GM21360 (cell line): Measurements from ENCODE around the gene SLC24A3.

Source experiments
- ATAC-seq: cut with Tn5 transposase; IDR thresholded peaks from one replicate; pipeline ENCODE4 v1.9.1; 2021; ENCODE audit warnings: mild to moderate bottlenecking, moderate library complexity; ENCODE audit not compliant: unreplicated experiment

Gene SLC24A3

DNA sequence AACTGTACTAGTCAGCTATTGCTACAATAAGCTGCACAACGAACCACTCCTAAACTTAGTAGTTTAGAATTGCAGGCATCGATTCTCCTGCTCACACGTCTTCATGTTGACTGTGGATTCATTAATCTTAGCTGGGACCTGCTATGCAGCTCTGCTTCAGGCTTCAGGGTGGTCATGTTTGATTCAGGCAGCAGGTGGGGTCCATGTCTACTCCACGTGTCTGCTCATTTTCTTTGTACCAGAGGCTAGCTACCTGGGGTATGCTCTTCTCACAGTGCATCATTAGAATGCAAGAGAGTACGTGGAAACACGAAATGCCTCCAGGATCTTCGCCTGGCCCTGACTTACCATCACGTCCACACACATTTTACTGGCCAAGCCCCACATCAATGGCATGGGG is 481.1 kb downstream of the SLC24A3 start:
- no peak for ATAC-seq

DNA sequence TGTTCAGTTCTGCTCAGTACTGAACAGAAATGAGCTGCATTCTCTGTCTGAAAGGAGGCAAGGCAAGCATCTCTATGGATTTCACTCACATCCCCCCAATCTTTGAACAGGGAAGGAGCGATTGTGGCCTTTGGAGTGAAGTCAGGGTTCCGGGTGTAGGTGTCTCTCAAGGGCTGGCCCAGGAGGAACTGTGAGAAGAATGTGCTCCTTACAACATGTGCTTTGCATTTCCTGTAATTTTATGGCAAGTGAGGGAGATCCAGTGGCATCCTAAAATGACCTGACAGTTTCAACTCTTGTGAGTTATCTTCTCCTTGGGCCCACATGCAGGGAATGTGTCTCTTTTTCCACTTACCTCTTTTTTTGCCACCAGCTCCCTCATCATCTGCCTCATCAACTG is 482.6 kb downstream of the SLC24A3 start:
- no peak for ATAC-seq

DNA sequence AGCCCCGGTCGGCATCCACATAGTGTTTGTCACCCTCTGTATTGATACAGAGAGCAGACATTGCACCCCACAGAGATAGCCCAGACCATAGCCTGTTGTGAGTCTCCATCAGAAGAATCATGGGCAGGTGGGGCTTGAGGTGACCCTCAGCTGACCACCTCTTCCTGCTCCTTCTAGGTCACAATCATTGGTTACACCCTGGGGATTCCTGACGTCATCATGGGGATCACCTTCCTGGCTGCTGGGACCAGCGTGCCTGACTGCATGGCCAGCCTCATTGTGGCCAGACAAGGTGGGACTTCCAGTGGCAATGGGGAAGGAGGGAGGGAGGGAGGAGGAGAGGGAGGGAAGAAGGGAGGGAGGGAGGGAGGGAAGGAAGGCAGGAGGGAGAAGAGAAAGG is 484.2 kb downstream of the SLC24A3 start:
- no peak for ATAC-seq

DNA sequence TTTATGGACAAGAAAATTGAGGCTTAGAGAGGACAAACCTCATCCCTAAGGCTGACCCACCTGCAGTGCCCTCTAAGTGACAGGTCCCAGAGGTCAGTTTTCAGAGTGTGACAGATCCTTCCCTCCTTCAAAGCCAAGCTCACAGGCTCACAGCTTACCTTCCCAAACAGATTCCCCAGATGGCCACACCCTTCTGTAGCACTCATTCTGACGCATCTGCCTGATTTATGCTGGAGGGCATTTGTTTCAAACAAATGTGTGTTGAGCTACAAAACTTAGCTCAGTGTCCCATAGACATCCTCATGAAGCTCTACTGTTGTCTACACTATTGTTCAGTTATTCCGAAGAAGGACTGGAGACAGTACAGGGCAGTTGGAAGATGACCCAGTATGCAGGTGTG is 485.0 kb downstream of the SLC24A3 start:
- no peak for ATAC-seq

DNA sequence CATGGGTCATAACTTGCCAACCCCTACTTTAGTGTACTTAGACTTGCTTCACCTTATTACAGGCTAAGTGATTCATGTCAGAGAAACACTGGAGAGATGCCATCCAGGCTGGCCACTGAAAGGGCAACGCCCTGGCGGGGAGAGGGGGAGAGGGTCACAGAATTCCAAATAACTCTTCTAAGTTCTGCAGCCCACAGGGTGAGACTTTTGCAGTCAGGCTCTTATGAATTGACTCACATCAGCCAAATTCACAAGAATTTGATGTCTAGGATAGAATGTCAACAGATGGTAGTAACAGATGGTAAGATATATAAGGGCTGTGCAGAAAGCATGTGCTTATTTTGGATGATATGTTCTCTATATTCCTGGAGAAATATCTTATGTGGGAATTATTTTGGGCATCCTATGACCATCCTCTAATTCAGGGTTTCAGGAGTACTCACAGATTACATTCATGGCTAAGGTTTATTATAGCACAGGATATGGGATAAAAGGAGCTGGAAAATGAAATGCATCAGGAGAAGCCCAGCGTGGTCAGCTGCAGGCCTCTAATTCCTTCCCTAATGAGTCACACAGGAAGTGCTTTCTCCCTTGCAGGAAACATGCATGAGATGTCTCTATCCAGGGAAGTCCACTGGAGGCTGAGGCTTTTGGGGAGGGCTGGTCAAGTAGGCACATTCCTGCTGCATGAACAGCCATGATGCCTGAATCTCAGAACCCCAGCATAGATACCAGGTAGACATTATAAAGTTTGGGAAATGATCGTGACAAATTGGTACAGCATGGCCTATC is 486.9 kb downstream of the SLC24A3 start:
- ATAC-seq, result no peak

DNA sequence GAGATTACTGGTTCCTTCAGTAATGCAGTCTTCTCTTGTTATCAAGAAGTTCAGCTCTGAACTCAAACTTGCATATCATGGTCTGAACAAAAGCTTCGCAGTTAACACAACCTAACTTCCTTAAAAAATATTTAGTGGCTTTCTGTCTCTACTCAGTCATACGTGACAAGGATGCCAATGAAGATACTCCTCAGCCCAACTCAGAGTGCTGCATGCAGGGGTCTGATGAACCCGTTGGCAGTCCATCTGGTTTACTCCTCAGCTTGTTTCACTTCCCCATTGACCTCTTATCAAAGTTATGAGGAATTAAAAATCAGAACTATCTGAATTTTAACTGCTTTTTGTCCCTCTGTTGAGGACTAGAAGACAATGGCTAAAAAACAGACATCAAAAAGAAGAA is 489.0 kb downstream of the SLC24A3 start:
- ATAC-seq, result no peak

DNA sequence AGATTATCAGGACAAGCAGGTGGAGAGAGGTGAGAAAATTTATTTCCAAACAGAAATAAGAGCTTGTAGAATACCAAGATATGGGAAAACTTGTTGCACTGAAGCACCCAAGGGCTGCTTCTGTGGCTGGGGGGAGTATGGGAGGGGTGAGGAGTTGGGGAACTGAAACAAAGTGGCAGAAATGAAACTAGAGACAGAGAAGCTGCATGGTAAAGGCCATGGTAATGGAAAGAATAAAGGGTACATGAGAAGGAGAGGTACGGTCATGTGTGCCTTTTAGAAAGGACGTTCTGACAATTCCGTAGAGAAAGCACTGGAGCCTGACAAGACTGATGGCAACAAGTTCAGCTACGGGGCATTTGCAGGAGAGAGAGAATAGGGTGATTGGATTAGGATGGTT is 494.0 kb downstream of the SLC24A3 start:
- ATAC-seq, result peak; percentile 79

DNA sequence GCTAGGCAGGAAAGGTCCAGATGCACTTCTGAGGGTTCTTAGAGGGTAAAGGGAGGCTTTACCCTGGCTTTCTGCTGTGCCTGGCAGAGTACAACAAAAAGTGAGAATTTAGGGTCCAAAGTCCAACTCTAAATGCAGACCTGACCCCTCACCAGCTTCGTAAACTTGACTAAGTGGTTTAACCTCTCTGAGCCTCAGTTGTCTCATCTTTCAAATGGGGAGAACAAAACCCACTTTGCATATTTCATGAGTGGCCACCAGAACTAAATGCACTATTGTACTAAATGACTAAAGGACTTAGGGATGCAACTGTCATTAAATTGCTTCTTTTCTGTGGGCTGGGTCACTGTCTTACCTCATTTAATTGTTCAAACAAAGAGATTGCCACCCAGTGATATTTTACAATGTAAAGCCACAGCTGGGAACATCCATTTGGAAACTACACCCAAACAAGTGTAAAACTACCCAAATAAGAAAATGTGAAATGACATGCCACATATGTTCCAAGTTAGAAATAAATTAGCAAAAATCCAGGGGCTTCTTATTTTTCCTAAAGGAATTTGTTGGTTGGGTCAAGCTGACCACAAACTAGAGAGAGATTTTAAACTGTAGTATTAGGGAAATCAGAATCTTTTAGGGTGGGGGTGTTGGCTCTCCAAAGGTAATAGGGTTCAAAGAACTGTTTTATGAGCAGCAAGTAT is 497.3 kb downstream of the SLC24A3 start:
- ATAC-seq, result no peak

DNA sequence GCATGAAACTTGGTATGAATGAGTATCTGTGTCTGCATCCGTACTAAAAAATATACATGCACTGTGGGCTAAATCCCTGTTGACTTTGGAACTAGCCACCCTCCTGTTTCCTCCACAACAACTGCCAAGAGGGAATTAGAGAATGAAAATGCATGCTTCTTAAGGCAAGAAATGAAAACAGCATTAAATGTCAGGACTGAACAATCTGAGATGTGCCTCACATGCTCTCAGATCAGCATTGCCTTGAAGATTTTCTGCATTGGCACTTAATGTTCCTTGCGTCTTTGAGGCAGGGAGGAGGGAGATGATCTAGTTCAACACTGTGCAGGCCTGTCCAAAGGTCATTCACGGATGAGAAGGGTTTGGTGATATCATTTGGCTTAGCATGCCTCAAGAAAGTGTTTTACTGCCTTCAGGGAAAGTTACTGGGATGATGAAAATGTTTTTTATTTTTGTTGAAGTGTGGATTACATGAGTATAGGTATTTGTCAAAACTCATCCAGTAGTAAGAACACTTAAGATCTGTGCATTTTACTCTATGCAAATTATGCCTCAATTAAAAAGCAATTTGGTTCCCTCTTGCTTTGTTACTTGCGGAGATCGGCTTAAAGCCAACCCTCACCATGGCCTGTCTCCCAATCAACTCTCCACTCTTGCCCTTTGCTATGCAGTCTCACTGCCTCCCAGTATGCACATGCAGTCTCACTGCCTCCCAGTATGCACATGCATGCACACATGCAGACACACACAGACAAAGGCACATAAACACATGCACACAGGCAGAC is 498.1 kb downstream of the SLC24A3 start:
- no peak for ATAC-seq

DNA sequence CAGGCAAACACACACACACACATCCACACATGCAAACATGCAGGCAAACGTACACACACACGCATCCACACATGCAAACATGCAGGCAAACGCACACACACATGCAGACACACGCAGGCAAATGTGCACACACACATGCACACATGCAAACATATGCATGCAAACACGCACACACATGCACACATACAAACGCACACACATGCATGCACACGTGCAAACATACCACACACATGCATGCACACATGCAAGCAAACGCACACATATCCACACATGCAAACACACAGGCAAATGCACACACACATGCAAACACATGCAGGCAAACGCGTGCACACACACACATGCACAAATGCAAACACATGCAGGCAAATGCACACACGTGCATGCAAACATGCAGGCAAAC is 498.7 kb downstream of the SLC24A3 start:
- ATAC-seq, result no peak

DNA sequence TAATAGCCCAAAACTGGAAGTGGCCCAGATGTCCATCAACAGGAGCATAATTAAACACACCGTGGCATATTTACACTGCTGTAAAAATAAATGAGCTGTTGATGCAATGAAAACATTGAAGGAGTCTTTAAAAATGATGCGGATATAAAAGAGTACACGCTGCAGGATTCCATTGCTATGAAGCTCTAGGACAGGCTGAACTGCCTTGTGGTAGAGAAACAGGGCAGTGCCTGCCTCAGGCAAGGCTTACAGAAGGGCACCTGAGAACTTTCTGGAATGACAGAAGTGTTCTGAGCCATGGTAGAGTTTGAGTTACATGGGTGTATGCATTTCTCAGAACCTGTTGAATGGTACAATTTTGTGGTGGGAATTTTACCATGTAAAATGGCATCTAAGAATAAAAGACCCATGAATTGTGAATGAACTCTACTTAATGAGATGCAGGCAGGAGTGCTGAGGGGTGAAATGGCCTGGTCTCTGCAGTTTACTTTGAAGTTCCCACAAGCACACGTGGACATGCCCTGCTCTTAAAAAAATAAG is 500.3 kb downstream of the SLC24A3 start:
- no peak for ATAC-seq

DNA sequence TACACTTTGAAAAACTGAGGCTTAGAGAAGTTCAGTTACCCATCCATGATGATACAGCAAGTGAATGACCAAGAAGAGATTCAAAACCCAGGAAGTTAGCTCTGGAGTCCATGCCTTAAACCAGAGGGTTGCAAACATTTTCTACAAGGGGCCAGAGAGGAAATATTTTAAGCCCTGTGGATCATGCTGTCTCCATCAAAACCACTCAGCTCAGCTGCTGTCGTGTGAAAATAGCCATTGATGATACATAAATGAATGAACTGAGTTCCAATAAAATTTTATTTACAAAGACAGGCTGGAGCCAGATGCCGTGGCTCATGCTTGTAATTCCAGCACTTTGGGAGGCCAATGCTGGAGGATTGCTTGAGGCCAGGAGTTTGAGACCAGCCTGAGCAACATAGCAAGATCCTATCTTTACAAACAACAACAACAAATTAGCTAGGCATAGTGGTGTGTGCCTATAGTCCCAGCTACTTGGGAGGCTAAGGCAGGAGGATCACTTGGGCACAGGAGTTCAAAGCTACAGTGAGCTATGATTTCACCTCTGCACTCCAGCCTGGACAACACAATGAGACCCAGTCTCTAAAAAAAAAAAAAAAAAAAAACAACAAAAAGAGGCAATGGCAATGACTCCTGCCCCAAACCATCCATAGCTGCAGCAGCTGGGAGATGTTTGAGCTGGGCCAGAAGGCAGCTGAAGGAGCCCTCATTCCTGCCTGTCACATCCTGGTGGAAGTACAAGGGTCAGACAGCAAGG is 501.6 kb downstream of the SLC24A3 start:
- no peak for ATAC-seq

DNA sequence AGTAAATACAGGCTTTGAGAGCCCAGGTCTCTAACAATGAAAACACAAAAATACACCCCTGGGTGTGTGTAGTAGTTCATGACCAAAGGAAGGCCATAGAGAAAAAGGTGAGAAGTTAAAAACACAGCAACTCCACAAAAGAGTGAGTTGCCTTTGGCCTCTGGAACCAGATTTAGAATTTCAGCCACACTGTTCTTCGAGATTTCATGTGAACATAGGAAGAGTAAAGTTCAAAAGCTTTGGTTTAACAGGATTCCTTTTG is 502.1 kb downstream of the SLC24A3 start:
- ATAC-seq, result no peak

DNA sequence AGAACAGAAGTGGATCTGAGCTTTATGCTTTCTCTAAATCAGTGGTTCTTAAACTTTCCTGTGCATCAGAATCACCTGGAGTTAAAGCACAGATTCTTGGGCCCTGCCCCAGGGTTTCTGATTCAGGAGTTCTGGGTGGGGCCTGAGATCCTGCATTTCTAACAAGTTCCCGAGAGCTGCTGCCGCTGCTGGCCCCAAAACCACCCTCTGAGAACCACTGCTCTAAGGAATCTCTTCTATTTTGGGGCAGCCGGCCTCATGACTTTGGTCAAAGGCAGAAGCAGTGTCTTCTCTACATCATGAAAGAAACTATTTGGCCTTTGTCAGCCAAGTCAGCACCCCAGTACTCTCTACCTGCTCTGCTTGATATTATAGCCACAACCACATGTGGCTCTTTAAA is 503.5 kb downstream of the SLC24A3 start:
- ATAC-seq, result no peak

DNA sequence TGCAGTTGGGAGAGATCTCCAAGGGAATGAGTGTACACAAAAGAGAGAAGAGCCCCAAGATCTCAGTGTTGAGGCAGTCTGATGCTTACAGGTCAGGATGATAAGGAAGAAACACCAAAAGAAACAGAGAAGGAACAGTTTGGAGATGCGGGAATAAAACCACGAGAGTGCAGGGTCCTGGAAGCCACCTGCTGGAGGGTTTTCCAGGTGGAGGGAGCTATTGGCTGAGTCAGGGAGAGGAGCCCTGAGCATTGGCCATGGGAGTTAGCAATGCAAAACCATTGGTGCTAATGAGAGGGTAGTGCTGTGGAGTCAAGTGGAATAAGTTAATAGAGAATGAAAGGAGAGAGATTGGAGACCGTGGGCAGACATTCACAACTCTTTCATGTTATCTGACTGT is 506.4 kb downstream of the SLC24A3 start:
- ATAC-seq, result no peak

DNA sequence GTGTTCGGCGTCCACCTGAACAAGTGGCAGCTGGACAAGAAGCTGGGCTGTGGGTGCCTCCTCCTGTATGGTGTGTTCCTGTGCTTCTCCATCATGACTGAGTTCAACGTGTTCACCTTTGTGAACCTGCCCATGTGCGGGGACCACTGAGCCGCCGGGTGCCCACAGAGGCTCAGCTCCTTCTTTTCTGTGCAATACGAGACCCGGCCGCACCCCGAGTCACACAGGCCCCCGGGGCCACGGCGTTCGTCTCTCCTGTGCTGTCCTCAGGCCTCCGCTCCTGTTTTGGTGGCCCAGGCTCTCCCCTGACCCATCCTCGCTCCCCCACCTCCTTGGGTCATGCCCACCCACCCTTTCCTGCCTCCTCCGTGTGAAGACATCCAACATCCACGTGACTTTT is 508.5 kb downstream of the SLC24A3 start:
- ATAC-seq, result no peak

DNA sequence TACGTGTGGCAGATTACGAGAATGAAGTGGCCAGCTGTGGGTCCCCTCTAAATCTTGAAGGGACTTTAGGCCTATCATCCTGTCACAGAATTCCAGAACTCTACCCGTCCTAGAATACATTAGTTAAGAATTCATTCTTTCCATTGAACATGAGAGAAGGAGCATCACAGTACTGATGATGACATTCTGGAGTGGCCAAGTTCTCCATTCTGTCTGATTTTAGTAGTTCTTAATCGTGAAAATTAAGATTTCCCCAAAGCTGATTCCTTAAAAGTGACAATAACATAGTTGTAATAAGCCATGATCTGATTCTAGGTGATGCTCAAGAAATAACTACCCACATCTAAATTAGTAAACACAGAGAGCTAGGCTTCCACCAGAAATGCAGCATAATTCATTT is 510.6 kb downstream of the SLC24A3 start:
- no peak for ATAC-seq

DNA sequence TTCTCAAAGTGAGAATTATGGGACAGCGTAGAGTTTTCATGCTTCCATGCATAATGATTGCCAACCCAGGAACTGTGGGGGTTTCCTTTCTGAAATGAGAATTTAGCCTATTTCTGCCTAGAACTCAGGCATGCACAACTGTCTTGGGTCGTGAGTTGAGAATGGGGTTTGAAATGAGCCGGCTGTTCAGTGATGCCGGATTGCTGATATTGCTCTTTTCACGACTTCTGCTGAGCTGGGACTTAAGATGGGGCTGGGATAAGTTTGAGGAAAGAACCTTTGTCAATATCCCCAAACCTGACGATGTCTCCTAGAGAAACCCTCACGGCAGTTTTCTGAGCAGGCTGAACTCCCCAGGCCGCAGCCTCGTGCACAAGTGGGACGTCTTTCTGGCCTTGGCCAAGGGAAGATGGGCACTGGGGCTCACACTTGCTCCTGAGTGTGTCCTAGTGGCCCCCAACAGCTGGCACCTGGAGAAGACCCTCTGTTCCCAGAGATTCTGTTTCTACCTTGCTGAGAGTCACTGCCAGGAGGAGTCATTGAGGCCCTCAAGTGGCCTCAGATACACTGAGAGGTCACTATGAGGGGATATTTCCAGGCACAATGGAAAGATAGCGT is 511.5 kb downstream of the SLC24A3 start:
- ATAC-seq, result no peak

DNA sequence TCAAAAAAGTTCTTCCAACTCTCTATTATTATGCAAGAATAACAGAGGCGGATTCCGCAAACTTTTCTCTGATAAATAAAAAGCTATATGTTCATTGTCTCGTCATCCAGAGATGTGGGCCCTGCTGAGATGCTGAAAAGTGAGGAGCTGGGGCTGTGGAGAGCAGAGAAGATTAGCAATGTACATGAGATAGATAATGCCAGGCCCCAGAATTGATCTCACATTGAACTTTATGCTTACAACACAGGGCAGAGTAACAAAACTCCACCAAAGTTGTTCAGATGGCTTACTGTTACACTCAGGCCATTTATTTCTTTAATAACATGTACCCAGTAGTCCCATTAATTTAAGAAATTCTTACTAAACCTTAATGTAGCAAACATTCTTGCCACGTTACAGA is 512.9 kb downstream of the SLC24A3 start:
- no peak for ATAC-seq

DNA sequence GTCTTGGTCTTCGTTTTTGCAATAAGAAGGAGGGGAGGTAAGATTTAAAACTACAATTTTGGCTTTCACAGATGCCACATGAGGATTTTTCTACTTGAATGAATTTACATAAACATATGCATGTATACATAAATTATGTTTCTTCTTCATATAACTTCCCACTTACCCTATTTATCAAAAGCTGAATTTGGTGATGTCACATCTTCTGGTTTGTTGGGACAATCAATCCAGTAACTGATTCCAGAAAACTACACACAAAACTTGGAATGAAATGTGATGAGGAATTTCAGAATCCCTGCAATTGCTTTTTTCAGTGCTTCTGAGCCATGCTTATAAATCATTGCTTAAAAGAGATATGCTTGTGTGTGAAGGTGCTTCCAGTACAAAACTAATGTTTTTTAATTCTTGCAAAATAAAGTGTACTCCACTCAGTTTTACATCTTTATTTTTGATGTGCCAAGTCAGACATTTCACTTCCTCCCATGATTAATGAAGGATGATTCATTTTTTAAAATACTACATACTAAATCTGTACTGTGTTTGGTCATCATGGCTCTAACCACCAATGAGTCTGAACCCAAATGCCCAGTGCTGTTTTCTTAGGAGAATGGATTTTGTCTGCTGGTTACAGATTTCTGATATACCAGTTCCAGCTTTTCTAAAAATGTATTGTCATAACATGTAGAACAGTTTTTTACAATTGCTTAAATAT is 513.5 kb downstream of the SLC24A3 start:
- no peak for ATAC-seq
